Type B pancreatic cell (in vitro differentiated cells): ENCODE results near the gene DOK3. TPM values are rescaled to one million over a fixed set of nuclear protein-coding genes. Genes with fewer than 3 reads are reported as not detected.

Experiments
- DNase-seq: peaks from one replicate; pipeline ENCODE4 v3.0.0; 2021; ENCODE audit warnings: mixed read lengths; ENCODE audit not compliant: unreplicated experiment; ENCODE audit errors: extremely low spot score
- H3K27ac Mint-ChIP-seq: 2 replicates; pipeline ENCODE4 v1.8.0; 2021; ENCODE audit warnings: mild to moderate bottlenecking, mixed read lengths
- H3K27me3 Mint-ChIP-seq: 2 replicates; pipeline ENCODE4 v1.8.0; 2021; ENCODE audit warnings: mixed read lengths
- H3K36me3 Mint-ChIP-seq: 2 replicates; pipeline ENCODE4 v1.8.0; 2021; ENCODE audit warnings: mixed read lengths
- H3K4me1 Mint-ChIP-seq: one replicate; pipeline ENCODE4 v1.8.0; 2021; ENCODE audit warnings: mixed read lengths; ENCODE audit not compliant: unreplicated experiment
- H3K4me3 Mint-ChIP-seq: 2 replicates; pipeline ENCODE4 v1.8.0; 2021; ENCODE audit warnings: mild to moderate bottlenecking, mixed read lengths
- H3K9me3 Mint-ChIP-seq: 2 replicates; pipeline ENCODE4 v1.8.0; 2021; ENCODE audit warnings: mixed read lengths
- CTCF ChIP-seq: fragments of 200-600 bp; sonication (generic); conservative IDR thresholded peaks from 2 replicates; pipeline ENCODE4 v1.5.0; 2021; ENCODE audit warnings: antibody characterized with exemption, mild to moderate bottlenecking
- total RNA-seq: library from RNA; stranded (reverse); gene quantifications from 2 replicates; pipeline ENCODE4 v1.2.1, GENCODE V29; 2021; ENCODE audit warnings: low replicate concordance

Gene DOK3
- total RNA-seq, 1 donor from 2014 or later: 6.9 TPM

- peak; percentile 98 for DNase-seq
- Mint-ChIP-seq H3K36me3 (peaks cover 5% of the 10 kb centered on the region), H3K9me3 (no peaks in the 10 kb centered on the region), H3K4me1 (peaks cover 24% of the 10 kb centered on the region), H3K27me3 (peaks cover 12% of the 10 kb centered on the region), H3K27ac (peak overlapping the region; percentile 89), H3K4me3 (peak overlapping the region; percentile 90)
- peak; percentile 96 for TF ChIP-seq CTCF
Measured at GRCh38 chr5:177454397-177455035, 55.1 kb downstream of the DOK3 start.

GRCh38 chr5:177453852-177454396 is 55.7 kb downstream of the DOK3 start:
- peak overlapping the region; percentile 89 for H3K27ac Mint-ChIP-seq
- DNase-seq: no peak
- no peaks in the 10 kb centered on the region for H3K9me3 Mint-ChIP-seq
- peaks cover 12% of the 10 kb centered on the region for H3K27me3 Mint-ChIP-seq
- peak overlapping the region; percentile 90 for H3K4me3 Mint-ChIP-seq
- peaks cover 24% of the 10 kb centered on the region for H3K4me1 Mint-ChIP-seq
- peaks cover 5% of the 10 kb centered on the region for H3K36me3 Mint-ChIP-seq
- no peak for TF ChIP-seq CTCF

DNA sequence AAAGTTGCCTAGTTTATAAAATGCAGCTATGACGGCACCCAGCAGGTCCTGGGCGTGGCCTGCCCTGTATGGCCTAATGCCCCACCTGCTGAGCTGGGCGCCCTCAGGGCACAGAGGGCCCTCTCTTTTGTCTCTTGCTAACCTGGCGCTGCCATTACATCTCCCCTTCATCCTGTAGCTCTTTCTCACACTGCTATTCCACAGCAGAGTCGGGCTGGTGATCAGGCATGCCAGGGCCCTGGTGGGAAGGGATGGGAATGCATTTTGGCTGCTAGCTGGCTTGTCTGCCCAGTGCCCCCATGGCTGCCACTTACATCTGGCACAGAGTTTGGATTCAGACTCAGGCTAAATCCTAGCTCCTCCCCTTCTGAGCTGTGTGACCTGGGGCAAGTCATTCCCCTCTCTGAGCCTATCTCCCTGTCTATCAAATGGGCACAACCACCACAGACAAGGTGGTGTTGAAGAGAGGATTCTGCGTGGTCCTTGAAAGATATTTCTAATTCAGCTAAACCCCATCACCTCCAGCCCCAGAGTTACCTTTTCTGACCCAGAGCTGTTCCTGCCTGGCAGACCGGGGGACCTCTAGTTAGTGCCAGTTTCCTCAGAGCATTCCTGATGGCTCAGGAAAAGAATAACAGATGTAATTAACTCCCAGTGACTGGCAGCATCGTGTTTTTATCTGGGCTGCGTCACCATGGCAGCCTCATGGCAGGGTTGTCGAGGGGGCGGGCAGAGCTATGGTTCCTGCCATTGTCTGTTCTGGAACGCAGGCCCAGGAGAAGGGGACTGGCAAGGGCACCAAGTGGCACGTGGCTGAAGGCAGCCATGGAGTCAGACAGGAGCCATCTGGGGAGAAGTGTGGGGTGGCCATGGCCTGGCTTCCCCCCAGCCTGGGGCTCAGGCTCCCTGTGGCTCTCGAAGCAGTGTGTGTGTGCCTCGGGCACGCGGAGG is 56.7 kb downstream of the DOK3 start:
- Mint-ChIP-seq H3K4me1 (peaks cover 34% of the 10 kb centered on the region), H3K27ac (peak overlapping the region; percentile 77), H3K36me3 (peaks cover 5% of the 10 kb centered on the region)

More for the DNA sequence above, 56.7 kb downstream of the DOK3 start:
- H3K27me3 Mint-ChIP-seq: peaks cover 20% of the 10 kb centered on the region
- no peaks in the 10 kb centered on the region for H3K9me3 Mint-ChIP-seq
- H3K4me3 Mint-ChIP-seq: peak overlapping the region; percentile 65
- TF ChIP-seq CTCF: peak; percentile 47
- DNase-seq: no peak

Other genes with a start within 250 kb of the DOK3 start
- gene RAB24, start 206.1 kb downstream of the DOK3 start, total RNA-seq: 42.6 and 46.2 TPM in 2 replicates
- 126 and 163 TPM in 2 replicates for gene PRELID1, start 206.0 kb downstream of the DOK3 start, total RNA-seq
- gene MXD3, start 197.9 kb downstream of the DOK3 start, total RNA-seq: 10.2 and 29.5 TPM in 2 replicates
- gene LMAN2, start 158.2 kb downstream of the DOK3 start, total RNA-seq: 102 and 129 TPM in 2 replicates
- gene RGS14, start 151.9 kb downstream of the DOK3 start, total RNA-seq: 8.9 and 16.6 TPM in 2 replicates
- 0.12 and 0.22 TPM in 2 replicates for gene SLC34A1, start 125.4 kb downstream of the DOK3 start, total RNA-seq
- not detected in 2 replicates for gene PFN3, start 109.2 kb downstream of the DOK3 start, total RNA-seq
- gene F12, start 100.3 kb downstream of the DOK3 start, total RNA-seq: 3.2 and 5.7 TPM in 2 replicates
- gene GRK6, start 83.2 kb downstream of the DOK3 start, total RNA-seq: 46.1 and 47.3 TPM in 2 replicates
- 5.9 and 8.8 TPM in 2 replicates for gene PRR7, start 63.0 kb downstream of the DOK3 start, total RNA-seq
- 200 and 269 TPM in 2 replicates for gene DBN1, start 36.2 kb downstream of the DOK3 start, total RNA-seq
- gene PDLIM7, start 12.2 kb downstream of the DOK3 start, total RNA-seq: 66.5 and 187 TPM in 2 replicates
- gene DDX41, start 7.1 kb upstream of the DOK3 start, total RNA-seq: 99.7 and 104 TPM in 2 replicates
- 83.1 and 103 TPM in 2 replicates for gene FAM193B, start 44.7 kb upstream of the DOK3 start, total RNA-seq
- 161 and 225 TPM in 2 replicates for gene TMED9, start 82.4 kb upstream of the DOK3 start, total RNA-seq
- 30.9 and 31.0 TPM in 2 replicates for gene B4GALT7, start 90.3 kb upstream of the DOK3 start, total RNA-seq